COR-L47 (cell line): ENCODE measurements around the gene JADE2.
"Not testable (repeated sequence)": the region's sequence is repeated elsewhere in the genome, so short reads cannot be mapped to it uniquely, and the experiment has no call there.

Source experiments
- DNase-seq: peaks from one replicate; lab custom pipeline; 2025; lab: John Stamatoyannopoulos, UW

JADE2 gene

DNA sequence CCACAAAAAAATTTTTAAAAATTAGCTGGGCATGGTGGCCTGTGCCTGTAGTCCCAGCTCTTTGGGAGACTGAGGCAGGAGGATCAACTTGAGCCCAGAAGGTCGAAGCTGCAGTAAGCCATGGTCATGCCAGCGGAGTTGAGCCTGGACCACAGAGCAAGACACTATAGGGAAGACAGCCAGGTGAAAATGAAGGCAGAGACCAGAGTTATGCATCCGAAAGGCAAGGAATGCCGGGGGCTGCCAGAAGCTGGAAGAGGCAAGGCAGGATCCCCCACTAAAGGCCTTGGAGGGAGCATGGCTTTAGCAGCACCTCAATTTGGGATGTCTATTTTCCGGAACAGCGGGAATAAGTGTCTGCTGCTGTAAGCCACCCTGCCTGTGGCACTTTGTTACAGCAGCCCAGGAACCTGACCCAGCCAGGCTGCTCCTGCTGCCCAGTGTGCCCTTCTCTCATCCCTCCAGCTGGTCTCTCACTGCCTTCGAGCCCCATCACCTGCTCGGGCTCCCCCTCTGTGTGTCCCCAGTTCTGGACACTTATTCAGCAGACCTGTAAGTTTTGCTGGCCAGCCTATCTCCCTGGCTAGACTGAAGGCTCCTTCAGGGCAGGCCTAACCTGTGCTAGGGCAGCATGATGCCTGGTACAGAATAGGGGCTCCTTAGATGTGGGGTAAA, 16.8 kb upstream of the JADE2 start:
- no peak for DNase-seq

DNA sequence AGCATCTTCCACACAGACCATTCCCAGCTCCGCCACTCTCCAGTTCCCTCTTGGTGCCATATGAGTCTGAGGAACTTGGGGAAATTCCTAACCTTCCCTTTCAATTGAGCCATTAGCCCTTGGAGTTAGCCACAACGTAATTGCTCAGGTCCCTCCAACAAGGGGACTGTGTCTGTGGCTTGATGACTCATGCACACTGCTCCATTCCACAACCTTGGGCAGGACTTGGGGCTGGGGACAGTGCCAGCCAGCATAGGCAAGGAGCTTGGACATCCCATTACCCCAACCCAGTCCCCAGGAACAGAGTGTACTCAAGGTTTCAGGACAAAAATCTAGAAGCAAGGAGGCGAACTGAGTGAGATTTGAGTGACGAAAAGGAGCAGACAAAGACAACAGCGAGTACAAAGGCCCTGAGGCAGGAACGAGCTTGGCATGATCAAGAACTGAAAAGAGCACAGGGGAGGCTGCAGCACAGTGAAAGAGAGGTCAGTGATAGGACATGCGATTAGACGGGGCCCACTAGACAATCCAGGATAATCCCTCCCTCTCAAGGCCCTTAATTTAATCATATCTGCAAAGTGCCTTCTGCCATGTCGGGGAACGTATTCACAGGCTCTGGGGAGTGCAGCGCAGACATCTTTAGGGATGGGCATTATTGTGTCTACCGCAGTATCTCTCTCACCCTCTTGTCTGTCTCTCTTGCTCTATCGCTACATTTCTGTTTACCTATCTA, 16.0 kb upstream of the JADE2 start:
- DNase-seq = no peak

DNA sequence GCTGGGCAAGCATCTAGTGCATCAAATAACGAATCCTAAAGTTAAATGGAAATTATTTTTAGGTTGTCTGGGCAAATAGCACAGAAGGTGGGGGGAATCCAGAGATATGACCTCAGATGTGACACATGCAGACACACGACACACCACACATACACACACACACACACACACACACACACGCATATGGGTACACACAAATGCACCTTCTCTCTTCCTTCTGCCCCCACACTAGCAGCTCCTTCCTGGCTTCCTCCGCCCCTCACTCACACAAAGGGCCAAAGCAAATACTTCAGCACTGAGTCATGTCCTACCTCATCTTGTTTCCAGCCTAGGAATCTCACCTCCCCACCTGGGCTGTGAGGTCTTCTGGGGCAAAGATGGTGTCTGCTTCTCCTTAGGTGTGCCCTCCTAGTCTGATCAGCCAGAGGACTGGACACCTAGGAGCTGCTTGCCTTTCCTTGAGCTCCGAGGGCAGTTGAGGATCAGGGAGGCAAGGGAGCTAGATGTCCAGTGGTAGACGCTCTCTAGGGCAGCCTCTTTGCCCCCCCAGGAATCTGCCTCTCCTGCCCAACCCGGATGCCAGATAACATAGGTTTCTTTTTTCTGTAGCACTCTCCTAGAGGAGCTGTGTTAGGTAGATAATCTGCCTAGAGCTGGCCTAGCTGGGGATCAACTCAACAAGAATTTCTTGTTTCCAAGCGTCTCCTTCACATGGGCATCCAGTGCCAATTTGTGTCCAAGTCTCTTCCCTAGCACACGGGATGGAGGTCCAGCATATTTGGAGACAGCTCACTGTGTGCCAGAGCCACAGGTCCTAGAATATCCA, 14.3 kb upstream of the JADE2 start:
- DNase-seq = no peak

DNA sequence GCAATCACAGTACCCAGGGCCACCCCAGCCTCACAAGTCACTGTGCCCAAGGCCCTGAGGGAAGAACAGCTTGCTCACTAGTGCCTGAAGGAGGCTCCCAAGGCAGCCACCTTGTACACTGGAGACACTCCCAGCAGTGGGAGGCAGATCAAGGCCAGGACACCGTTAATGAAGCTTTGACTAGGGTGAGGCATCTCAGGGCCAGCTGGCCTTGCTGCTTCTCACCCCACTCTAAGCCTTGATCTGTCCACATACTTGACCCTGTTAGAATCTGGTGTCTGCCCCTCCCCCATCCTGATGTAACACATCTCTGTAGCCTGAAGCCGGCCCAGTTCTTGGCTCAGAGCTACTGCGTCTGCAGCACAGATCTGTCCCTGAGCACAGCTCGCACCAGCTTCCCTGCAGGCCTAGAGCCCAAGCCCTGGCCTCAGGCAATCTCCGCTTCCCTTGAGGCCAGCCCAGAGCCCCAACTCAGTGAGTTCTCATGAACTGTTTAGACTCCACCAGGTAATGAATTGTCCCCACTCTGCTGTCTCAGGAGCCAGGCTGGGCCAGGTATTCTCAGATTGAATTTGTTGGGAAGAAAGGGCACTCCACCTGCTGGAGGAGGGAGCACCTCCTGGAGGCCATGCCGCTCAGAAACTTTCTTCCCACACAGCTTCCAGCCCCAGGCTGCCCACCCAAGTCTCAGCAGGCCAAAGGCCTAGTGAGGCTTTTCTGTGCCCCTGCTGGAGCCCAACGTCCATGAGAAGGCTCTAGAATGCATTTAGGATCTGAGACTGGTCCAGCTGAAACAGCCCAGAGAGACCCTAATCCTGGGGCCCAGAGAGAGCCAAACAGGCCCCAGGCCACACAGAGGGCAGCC, 13.4 kb upstream of the JADE2 start:
- DNase-seq = no peak

DNA sequence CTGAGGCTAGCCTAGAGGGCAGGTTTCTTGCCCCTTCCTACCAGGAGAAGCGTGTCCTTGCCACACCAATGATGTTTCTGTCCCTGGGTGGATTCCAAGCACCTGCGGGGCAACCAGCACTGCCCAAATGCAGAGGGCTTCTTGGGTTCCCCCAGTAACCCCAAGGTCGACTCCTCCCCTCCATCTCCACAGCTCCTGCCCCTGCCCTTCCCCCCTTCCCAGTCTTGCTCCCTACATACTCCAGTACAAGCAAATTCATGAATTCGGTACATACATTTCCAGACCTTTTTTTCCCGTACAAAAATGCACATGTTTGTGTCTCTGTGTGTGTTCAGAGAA, 12.8 kb upstream of the JADE2 start:
- DNase-seq = no peak

DNA sequence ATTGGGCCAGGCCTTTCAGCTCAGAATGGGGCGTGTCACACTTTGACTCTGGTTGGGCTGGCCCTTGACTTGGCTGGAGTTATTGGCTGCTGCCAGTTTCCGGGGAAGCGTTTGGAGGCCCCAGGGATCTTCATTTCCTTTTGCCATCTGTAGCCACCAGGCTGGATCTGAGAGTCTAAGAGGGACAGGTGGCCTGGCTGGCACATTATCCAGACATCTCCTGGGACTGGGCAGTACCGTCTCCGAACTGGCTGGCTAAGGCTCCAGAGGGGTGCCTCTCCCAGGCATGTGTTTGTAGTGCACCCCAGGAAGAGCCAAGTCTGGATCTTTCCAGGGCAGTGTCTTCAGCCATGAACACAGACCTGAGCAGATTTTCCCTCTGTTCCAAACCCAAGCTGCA, 9.7 kb upstream of the JADE2 start:
- DNase-seq = no peak

DNA sequence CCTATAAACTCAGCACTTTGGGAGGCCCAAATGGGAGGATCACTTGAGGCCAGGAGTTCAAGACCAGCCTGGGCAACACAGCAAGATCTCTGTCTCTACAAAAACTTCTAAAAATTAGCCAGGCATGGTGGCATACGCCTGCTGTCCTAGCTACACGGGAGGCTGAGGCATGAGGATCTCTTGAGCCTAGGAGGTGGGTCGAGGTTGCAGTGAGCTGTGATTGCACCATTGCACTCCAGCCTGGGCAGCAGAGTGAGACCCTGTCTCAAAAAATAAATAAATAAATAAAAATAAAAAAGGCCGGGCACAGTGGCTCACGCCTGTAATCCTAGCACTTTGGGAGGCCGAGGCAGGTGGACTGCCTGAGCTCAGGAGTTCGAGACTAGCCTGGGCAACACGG, 8.5 kb upstream of the JADE2 start:
- DNase-seq = not testable (repeated sequence)

DNA sequence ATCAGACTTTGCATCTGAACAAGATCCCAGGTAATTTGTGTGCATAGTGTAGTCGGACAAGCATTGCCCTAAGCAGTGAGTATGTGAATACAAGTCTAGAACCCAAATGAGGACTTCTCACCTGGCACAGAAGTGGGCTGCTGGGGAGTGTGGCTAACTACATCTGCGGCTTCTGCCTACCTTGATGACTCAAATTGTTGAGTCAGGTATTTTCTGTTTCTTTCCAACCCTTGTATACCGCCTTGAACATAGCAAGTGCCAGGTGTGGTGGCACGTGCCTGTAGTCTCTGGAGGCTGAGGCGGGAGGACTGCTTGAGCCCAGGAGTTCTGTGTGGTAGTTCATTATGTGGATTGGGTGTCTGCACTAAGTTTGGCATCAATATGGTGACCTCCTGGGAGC, 7.9 kb upstream of the JADE2 start:
- no peak for DNase-seq

DNA sequence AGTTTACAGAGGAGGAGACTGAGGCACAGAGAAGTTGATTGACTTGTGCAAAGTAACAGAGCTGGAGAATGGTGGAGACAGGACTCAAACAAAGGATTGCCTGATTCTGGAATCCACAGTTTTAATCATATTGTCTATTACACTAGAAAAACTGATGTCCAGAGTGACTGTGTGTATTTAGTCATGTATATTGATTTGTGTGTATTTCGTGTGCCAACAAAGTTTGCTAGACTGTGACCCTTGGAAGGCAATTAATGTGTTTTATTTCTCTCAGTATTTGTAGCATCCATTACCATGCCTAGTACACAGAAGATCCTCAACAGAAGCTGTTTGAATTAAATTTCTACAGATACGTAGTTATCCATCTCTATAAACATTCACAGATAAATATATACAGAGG, 5.5 kb upstream of the JADE2 start:
- DNase-seq = no peak

DNA sequence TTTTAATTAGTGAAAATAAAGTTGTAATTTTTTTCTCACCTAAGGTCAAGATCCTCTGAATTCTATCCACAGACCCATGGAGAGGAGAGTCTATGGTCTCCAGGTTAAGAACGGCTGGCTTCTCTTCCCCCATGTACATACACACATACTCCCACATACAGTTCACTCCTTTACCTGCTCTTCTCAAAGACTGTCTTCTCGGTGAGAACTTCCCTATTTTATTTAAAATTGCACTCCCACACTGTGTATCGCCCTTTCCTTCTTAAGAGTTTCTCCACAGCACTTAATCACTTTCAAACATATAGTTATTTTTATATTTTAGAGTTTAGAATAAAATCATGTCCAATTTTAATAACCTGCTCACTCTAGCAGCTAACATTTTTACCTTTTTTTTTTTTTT, 3.6 kb upstream of the JADE2 start:
- no peak for DNase-seq

DNA sequence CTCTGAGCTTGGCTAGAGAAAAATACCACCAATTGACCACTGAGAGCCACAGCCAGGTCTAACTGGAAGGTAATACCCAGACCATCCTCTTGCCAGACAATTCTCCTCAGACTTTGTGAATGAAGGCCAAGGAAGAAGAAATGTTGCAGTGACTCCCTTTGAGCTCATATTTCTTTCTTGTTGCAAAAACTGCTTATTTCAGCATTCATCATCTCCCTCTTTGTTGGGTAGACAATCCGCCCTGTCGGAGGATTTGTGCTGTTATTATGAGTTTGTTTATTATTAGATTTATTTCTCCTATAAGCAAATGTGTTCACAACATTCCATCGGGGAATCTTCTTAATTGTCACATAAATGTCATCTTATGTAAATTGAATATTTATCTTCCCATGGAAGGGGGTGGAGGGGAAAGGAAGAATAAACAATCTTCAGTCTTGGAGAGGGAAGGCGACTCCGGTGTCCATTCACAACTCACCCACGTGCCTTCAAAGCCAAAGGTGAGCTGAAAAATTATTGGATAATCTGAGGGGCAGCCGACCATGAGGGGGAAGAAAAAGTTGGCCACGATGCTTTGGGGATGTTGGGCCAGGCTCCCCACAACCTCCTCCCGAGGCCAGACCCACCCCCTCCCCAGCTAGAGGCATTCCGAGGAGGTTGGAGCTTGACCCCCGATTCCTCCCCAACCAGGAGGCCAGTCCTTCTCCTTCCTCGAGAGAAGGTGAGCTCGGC, 1.8 kb upstream of the JADE2 start:
- no peak for DNase-seq

DNA sequence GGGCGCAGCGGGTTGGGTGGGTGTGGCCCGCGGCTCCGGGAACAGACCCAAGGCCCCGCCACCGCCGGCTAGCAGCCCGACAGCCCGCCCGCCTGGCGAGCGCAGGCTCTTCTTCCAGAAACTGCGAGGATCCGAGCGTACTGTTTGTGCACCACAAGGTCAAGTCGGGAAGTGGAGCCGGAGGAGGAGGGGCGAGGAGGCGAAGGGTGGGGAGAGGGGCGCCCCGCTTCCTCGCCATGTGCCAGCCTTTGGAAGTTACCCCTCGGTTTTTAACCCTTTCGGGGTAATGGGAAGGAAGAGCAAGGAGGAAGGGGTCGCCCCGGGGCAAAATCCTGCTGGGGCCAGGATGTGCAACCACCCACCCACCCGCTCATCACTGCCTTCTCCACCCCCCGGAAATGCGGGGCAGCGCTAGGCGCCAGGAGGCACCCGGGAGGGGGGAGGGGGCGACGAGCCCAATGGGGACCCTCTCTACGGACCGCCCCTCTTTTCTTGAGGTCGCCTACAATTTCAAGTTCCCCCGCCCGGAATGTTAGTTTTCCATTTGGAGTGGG, 1.1 kb upstream of the JADE2 start:
- peak; percentile 71 for DNase-seq

DNA sequence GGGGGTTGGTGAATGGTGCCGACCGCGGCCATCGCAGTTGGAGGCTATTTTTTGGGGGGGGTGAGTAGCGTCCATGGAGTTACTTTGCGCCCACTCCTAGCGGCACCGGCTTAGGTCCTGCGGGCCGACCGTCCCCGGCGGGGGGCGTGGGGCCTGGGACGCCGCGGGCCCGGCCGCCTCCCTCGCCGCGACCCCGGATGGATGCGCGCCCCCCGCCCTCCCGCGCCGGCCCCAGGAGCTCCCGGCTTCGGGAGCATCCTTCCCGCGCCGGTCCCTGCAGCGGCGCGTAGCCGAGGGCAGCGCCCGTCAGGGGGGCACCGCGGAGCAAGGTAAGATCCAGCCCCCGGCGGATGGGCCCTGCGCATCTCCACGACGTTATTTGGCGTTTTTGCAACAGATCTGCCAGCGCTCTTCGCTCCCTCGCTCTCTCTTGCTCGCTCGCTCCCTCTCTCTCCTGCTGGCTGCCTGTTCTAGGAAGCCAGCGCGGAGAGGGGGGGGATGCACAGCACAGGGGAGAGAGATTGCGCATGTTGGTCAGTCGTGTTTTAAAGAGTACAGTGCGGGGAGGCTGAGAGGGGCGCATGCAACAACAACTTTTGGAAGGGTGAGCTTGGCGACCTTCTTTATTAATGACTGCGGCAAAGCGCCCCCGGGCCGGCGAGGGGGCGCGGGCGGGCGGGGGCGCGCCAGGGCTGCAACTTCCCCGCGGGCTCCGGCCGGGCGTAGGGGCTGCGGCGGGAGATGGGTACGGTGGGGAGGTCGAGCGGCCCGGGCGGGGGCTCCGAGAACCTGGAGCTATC, 413 bp downstream of the JADE2 start:
- DNase-seq = peak; percentile 50

DNA sequence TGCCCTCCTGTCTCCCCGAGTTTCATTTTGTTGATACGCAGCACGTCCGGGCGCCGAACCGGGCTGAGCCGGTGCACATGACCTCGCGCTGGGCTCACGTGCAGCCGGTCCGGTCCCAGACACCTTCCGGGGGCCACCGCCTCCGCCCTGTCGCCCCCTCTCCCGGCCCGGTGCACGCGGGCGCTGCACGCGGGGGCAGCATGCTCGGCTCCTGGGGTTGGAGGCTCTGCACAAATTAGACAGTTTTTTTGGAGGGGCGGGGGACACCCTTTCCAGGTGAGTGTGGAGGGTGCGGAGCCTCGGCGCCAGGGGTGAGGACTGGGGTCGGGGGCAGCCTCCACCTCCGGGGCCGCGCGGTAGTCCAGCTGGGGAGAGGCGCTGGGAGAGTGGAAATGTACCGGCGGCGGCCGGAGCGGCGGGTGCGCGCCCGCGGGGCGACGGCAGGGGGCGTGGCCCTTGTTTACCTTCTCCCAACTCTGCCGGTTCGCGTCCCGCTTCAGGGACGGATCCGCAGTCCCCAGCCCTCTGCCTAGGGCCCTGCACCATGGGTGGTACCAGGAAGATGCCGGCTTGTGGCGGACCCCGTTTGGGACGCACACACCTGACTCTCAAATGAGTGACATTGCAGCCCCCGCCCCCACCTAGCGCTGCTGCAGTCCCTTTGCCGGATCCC, 1.1 kb downstream of the JADE2 start:
- peak; percentile 79 for DNase-seq

DNA sequence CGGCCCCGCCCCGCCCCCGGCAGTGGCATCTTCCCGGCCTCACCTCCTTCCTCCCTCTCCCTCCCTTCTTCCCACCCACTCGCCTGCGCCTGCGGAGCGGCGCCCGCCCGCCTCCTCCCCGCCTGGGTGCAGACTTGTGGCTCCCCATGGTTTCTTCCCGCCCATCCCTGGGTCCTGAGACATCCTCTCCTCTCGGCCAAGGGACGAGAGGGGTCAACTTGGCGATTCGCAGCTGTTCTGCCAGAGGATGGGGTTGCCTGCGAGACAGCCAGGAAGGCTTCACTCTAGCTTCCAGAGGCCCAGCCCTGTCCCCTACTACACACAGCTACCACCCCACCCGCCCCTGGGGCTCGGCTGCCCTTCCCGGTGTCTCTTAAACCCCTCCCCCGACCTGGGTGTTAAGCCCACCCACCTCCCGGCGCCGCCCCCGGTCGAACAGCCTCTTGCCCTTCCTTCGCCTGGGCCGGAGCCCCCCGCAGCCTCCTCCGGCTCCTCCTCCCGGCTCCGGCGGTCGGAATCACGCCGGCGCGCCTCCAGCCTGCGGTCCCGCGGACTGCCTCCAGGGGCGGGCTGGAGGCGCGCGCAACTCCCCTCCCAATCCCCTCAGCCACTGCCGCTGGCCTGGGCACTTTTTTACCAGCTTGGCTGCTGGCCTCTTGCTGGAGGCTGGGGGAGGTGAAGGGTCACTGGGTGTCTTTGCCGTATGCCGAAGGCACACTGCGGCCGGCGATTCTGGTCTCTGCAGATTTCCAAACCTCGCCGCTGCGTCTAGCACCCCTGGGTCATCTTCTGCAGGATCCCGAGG, 1.9 kb downstream of the JADE2 start:
- DNase-seq = peak; percentile 79

DNA sequence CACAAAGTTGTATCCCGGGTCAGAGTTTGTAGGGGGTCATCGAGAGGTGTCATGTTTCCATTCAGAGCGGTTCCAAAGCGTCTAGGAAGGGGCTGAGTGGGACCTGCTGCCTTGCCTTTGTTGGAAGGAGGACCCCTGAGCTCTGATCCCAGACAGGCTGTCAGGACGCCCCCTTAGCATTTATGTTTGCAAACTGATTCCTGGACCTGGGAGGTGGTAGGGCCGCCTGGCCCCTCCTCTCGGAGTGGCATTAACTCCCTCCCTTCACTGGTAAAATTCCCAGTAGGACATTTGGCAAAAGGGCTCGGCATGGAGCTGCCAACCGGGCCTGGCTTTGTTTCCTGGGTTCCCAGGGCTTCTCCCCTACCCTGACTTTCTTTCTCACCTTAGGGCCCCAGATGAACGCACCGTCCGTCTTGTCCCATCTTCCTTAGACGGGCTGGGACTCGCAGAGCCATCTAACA, 2.5 kb downstream of the JADE2 start:
- no peak for DNase-seq

DNA sequence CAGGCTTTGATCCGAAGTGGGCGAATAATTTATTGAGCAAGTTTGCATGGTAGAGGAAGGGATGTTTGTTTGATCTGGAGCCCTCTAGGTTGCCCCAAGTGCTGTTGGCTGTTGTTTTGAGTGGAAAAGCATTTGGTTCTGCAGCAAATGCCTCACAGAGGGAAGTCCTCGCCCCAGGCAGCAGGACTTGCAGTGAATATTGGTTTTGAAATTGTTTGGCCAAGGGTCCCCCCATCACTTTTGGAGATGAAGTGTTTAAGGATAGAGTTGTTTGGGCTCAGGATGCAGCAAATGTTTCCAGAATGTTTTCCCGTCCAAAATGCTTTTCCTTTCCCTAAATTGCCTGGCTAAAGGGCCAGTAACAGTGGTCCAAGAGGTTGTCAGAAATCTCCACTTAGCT, 3.1 kb downstream of the JADE2 start:
- DNase-seq = no peak

DNA sequence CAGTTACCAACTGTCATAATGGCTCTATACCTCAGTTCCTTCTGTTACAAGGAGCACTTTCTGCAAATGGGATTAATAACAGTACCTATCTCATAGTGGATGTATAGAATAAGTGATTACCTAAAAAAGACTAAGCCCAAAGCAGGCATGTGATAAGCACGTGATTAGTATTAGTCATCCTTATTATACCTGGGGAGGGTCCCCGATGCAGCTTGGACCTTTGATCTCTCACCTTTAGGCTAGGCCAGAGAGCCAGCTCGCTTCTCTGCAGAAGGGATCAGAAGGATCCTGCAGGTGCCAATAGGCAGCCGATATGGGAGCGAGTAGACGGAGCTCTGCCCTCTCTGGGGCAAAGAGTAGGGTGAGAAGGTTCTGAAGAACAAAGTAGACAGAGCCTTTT, 4.0 kb downstream of the JADE2 start:
- no peak for DNase-seq
